ENCODE measurements around the gene FOXN4. TPM values are rescaled to one million over a fixed set of nuclear protein-coding genes. Genes with fewer than 3 reads are reported as not detected.

FOXN4 gene
- total and polyA plus RNA-seq, 2 of the 13 experiments (the other 11 are each of a cell fraction or from before 2014, with no cell fraction given) = 0.11 TPM; not detected in 1

DNA sequence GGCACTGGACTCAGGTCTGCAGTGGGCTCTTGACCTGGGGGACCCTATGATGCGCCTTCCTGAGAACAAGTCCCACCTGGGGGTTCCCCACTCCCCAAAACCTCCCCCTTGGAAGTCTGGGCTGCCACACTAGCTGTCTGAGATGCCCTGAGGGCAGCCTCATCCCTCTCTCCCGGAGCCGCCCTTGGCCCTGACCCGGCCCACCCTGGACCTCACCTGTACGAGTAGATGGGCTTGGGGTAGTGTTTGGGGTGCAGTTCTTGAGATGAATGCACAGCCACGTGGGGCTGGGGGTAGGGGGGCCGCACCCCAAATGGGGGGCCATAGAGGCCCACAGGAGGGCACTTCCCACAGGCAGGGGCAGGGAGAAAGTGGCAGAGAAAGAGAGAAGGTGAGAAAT is 21.9 kb downstream of the FOXN4 start:
- ATAC-seq (no peak), DNase-seq (ENCODE audit: low spot score) (no peak), FAIRE-seq (no peak)
- ChIA-PET CTCF (ENCODE audit: low intra/inter-chr PET ratio, low total read pairs) (no interaction called here), POLR2A (no interaction called here)
- H4K20me1 ChIP-seq (ENCODE audit: insufficient read depth, low read length) = no peaks in the 10 kb centered on the region
- no peaks in the 10 kb centered on the region for H3K79me2 ChIP-seq (ENCODE audit: insufficient read depth, low read length)
- peaks cover 2% of the 10 kb centered on the region for H3K4me1 ChIP-seq (ENCODE audit: insufficient read depth, low read length)
- no TSS peak for BruUV-seq (replicated peaks)
- H3K4me2 ChIP-seq (ENCODE audit: low read depth, low read length) = no peak overlapping the region
- WGBS (ENCODE audit: low lambda C conversion rate) = 28% methylated on average over 3 of the region's 7 CpGs
- H3K9ac ChIP-seq (ENCODE audit: insufficient read depth, low read depth, low read length) = no peak overlapping the region
- H2AFZ ChIP-seq (ENCODE audit: low read length) = no peak overlapping the region
- H3K27ac ChIP-seq (ENCODE audit: extremely low read length, insufficient read depth, low read length) = no peak overlapping the region
- H3K27me3 ChIP-seq (ENCODE audit: control insufficient read depth in 1 of 2, insufficient read depth in 2 of 2, low read length in 2 of 2) = peaks cover 1 to 4% of the 10 kb centered on the region in 2 experiments; a peak in 1 of 5 replicates
- H3K36me3 ChIP-seq (replicated peaks in 1 of 2; ENCODE audit: control insufficient read depth in 1 of 2, insufficient read depth in 2 of 2, low read length in 2 of 2) = no peaks in the 10 kb centered on the region
- in situ Hi-C loops (cut with HindIII; ENCODE audit: extremely low pct_ligation_motif_present, low pct_unique_long_range_greater_than_20kb) (no loop called here), intact Hi-C loops (cut with micrococcal nuclease; ENCODE audit: unreplicated experiment) (no loop called here)
- no peak overlapping the region for H3K4me3 ChIP-seq (replicated peaks in 1 of 3; ENCODE audit: insufficient read depth in 1 of 3, low read depth in 2 of 3, low read length in 3 of 3)
- H3K9me3 ChIP-seq (ENCODE audit: low read length) = no peaks in the 10 kb centered on the region
- no peak for TF ChIP-seq ZSCAN31 (CRISPR knock-in tag; IDR thresholded peaks at IDR 0.05; ENCODE audit: low read depth)
- no peak for TF ChIP-seq ZNF251 (CRISPR knock-in tag; IDR thresholded peaks at IDR 0.05)
- TF ChIP-seq NFAT5 (CRISPR knock-in tag; IDR thresholded peaks at IDR 0.05) = no peak
- no peak for TF ChIP-seq IKZF4 (CRISPR knock-in tag; IDR thresholded peaks at IDR 0.05; ENCODE audit: borderline replicate concordance, low read depth, not compliant biosample characterization)
- no peak for TF ChIP-seq ZNF484 (CRISPR knock-in tag; IDR thresholded peaks at IDR 0.05; ENCODE audit: borderline replicate concordance, low read depth)
- TF ChIP-seq, protein P1, sequence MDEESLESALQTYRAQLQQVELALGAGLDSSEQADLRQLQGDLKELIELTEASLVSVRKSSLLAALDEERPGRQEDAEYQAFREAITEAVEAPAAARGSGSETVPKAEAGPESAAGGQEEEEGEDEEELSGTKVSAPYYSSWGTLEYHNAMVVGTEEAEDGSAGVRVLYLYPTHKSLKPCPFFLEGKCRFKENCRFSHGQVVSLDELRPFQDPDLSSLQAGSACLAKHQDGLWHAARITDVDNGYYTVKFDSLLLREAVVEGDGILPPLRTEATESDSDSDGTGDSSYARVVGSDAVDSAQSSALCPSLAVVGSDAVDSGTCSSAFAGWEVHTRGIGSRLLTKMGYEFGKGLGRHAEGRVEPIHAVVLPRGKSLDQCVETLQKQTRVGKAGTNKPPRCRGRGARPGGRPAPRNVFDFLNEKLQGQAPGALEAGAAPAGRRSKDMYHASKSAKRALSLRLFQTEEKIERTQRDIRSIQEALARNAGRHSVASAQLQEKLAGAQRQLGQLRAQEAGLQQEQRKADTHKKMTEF (CRISPR knock-in tag; IDR thresholded peaks at IDR 0.05) = no peak
- TF ChIP-seq HNF4G (IDR thresholded peaks at IDR 0.05; ENCODE audit: borderline replicate concordance, low read depth, low read length) = no peak
- TF ChIP-seq HNF4G (CRISPR knock-in tag; IDR thresholded peaks at IDR 0.05; ENCODE audit: borderline replicate concordance, low read depth) = no peak
- no peak for TF ChIP-seq ZBTB33 (CRISPR knock-in tag; IDR thresholded peaks at IDR 0.05)
- no peak for TF ChIP-seq FOXM1 (CRISPR knock-in tag; IDR thresholded peaks at IDR 0.05)
- TF ChIP-seq ZNF460 (CRISPR knock-in tag; IDR thresholded peaks at IDR 0.05; ENCODE audit: borderline replicate concordance) = no peak
- no peak for TF ChIP-seq ZNF781 (CRISPR knock-in tag; IDR thresholded peaks at IDR 0.05; ENCODE audit: borderline replicate concordance, not compliant biosample characterization)
